Measurements from ENCODE around the gene EIF4A3. TPM values are rescaled to one million over a fixed set of nuclear protein-coding genes. Genes with fewer than 3 reads are reported as not detected.

EIF4A3 gene
- total RNA-seq, 1 experiment from 2014 or later, result 155 TPM

GRCh38 chr17:80133626-80133970 lies 13.3 kb downstream of the EIF4A3 start:
- CTCF ChIA-PET, result no interaction called here
- Histone ChIP-seq H3K36me3 (ENCODE audit: insufficient read depth, low read length, poor library complexity, severe bottlenecking) (peaks cover 53% of the 10 kb centered on the region), H3K27ac (ENCODE audit: low read depth, low read length, poor library complexity, severe bottlenecking) (no peak overlapping the region), H3K9me3 (ENCODE audit: low read depth, low read length, poor library complexity, severe bottlenecking) (no peaks in the 10 kb centered on the region), H3K4me1 (ENCODE audit: insufficient read depth, low read length, poor library complexity, severe bottlenecking) (no peaks in the 10 kb centered on the region), H3K27me3 (replicated peaks; ENCODE audit: insufficient read depth, low read depth, low read length, poor library complexity) (peaks cover 2% of the 10 kb centered on the region), H3K4me3 (ENCODE audit: low read depth, low read length, poor library complexity, severe bottlenecking) (no peak overlapping the region)
- no TSS peak for BruUV-seq (replicated peaks)
- POLR2A ChIA-PET (ENCODE audit: low non-redundant PET), result no interaction called here
- intact Hi-C loops (cut with micrococcal nuclease; ENCODE audit: unreplicated experiment), result no loop called here
- no peak for DNase-seq (ENCODE audit: low spot score)
- TF ChIP-seq CTCF (conservative IDR thresholded peaks at IDR 0.05; ENCODE audit: low read depth, low read length) (no peak), EZH2 (IDR thresholded peaks at IDR 0.05; ENCODE audit: borderline replicate concordance, low read depth, low read length, poor library complexity, severe bottlenecking) (no peak)

GRCh38 chr17:80132906-80133625 lies 13.9 kb downstream of the EIF4A3 start:
- no peak overlapping the region for H3K4me3 ChIP-seq (ENCODE audit: low read depth, low read length, poor library complexity, severe bottlenecking)
- TF ChIP-seq EZH2 (IDR thresholded peaks at IDR 0.05; ENCODE audit: borderline replicate concordance, low read depth, low read length, poor library complexity, severe bottlenecking), result no peak
- TF ChIP-seq CTCF (conservative IDR thresholded peaks at IDR 0.05; ENCODE audit: low read depth, low read length), result no peak
- peaks cover 48% of the 10 kb centered on the region for H3K36me3 ChIP-seq (ENCODE audit: insufficient read depth, low read length, poor library complexity, severe bottlenecking)
- no peaks in the 10 kb centered on the region for H3K4me1 ChIP-seq (ENCODE audit: insufficient read depth, low read length, poor library complexity, severe bottlenecking)
- POLR2A ChIA-PET (ENCODE audit: low non-redundant PET), result no interaction called here
- intact Hi-C loops (cut with micrococcal nuclease; ENCODE audit: unreplicated experiment), result no loop called here
- H3K9me3 ChIP-seq (ENCODE audit: low read depth, low read length, poor library complexity, severe bottlenecking), result no peaks in the 10 kb centered on the region
- no TSS peak for BruUV-seq (replicated peaks)
- CTCF ChIA-PET, result no interaction called here
- no peak for DNase-seq (ENCODE audit: low spot score)
- peaks cover 5% of the 10 kb centered on the region for H3K27me3 ChIP-seq (replicated peaks; ENCODE audit: insufficient read depth, low read depth, low read length, poor library complexity)
- H3K27ac ChIP-seq (ENCODE audit: low read depth, low read length, poor library complexity, severe bottlenecking), result no peak overlapping the region

GRCh38 chr17:80130992-80131391 lies 15.9 kb downstream of the EIF4A3 start:
- TF ChIP-seq CTCF (conservative IDR thresholded peaks at IDR 0.05; ENCODE audit: low read depth, low read length) (no peak), EZH2 (IDR thresholded peaks at IDR 0.05; ENCODE audit: borderline replicate concordance, low read depth, low read length, poor library complexity, severe bottlenecking) (no peak)
- DNase-seq (ENCODE audit: low spot score), result no peak
- peaks cover 5% of the 10 kb centered on the region for H3K27me3 ChIP-seq (replicated peaks; ENCODE audit: insufficient read depth, low read depth, low read length, poor library complexity)
- peaks cover 27% of the 10 kb centered on the region for H3K36me3 ChIP-seq (ENCODE audit: insufficient read depth, low read length, poor library complexity, severe bottlenecking)
- no peaks in the 10 kb centered on the region for H3K9me3 ChIP-seq (ENCODE audit: low read depth, low read length, poor library complexity, severe bottlenecking)
- ChIA-PET CTCF (no interaction called here), POLR2A (ENCODE audit: low non-redundant PET) (no interaction called here)
- no peak overlapping the region for H3K27ac ChIP-seq (ENCODE audit: low read depth, low read length, poor library complexity, severe bottlenecking)
- intact Hi-C loops (cut with micrococcal nuclease; ENCODE audit: unreplicated experiment), result no loop called here
- no TSS peak for BruUV-seq (replicated peaks)
- H3K4me1 ChIP-seq (ENCODE audit: insufficient read depth, low read length, poor library complexity, severe bottlenecking), result no peaks in the 10 kb centered on the region
- H3K4me3 ChIP-seq (ENCODE audit: low read depth, low read length, poor library complexity, severe bottlenecking), result no peak overlapping the region
